Smooth muscle cell (in vitro differentiated cells): ENCODE measurements around the gene RABGAP1L. TPM values are rescaled to one million over a fixed set of nuclear protein-coding genes. Genes with fewer than 3 reads are reported as not detected.
"Not testable (repeated sequence)": the region's sequence is repeated elsewhere in the genome, so short reads cannot be mapped to it uniquely, and the experiment has no call there.

Experiments used
- DNase-seq: peaks from one replicate; lab custom pipeline; 2025; ENCODE audit not compliant: unreplicated experiment; lab: John Stamatoyannopoulos, UW
- H2AFZ ChIP-seq: fragments of 200-600 bp; sonication (generic); 2 replicates; pipeline ENCODE4 v1.6.0; 2016; ENCODE audit warnings: antibody characterized with exemption, low read depth, mild to moderate bottlenecking
- H3F3A ChIP-seq: fragments of 200-600 bp; sonication (generic); 2 replicates; pipeline ENCODE4 v1.6.0; 2017; ENCODE audit warnings: antibody characterized with exemption, low read depth
- H3K27ac ChIP-seq: fragments of 200-600 bp; sonication (generic); 2 replicates; pipeline ENCODE4 v1.5.1; 2016; ENCODE audit warnings: low read depth, mild to moderate bottlenecking
- H3K27me3 ChIP-seq: fragments of 200-600 bp; sonication (generic); 2 replicates; pipeline ENCODE4 v1.6.1; 2016; ENCODE audit warnings: low read depth, mild to moderate bottlenecking
- H3K36me3 ChIP-seq: fragments of 200-600 bp; sonication (generic); 2 replicates; pipeline ENCODE4 v1.5.1; 2016; ENCODE audit warnings: low read depth
- H3K4me1 ChIP-seq: fragments of 200-600 bp; sonication (generic); 2 replicates; pipeline ENCODE4 v1.5.1; 2016; ENCODE audit warnings: low read depth
- H3K4me2 ChIP-seq: fragments of 200-600 bp; sonication (generic); 2 replicates; pipeline ENCODE4 v1.6.0; 2016; ENCODE audit warnings: mild to moderate bottlenecking
- H3K4me3 ChIP-seq: fragments of 200-600 bp; sonication (generic); 2 replicates; pipeline ENCODE4 v1.5.1; 2016; ENCODE audit warnings: mild to moderate bottlenecking
- H3K79me2 ChIP-seq: fragments of 200-600 bp; sonication (generic); 2 replicates; pipeline ENCODE4 v1.6.0; 2016; ENCODE audit warnings: low read depth, mild to moderate bottlenecking
- H3K9ac ChIP-seq: fragments of 200-600 bp; sonication (generic); 2 replicates; pipeline ENCODE4 v1.6.0; 2016; ENCODE audit warnings: low read depth
- H3K9me3 ChIP-seq: fragments of 200-600 bp; sonication (generic); replicated peaks from 2 replicates; pipeline ENCODE4 v1.5.1; 2016; ENCODE audit warnings: low read depth
- H4K20me1 ChIP-seq: fragments of 200-600 bp; sonication (generic); 2 replicates; pipeline ENCODE4 v1.6.0; 2016; ENCODE audit warnings: low read depth
- WGBS: methylation state at CpG from one replicate; pipeline ENCODE4 v1.1.7; 2016; ENCODE audit warnings: low lambda C conversion rate; 5-methylcytosine and 5-hydroxymethylcytosine counted together
- polyA plus RNA-seq: library from polyadenylated mRNA; unstranded; fragments of >200 nt; fragmentation: Nextera tagmentation; extraction: Ambion mirVana; gene quantifications from 2 replicates; pipeline ENCODE4 v1.2.1, GENCODE V29; 2016
- total RNA-seq: library from RNA; depleted of rRNA; stranded (reverse); fragments of >200 nt; gene quantifications from 2 replicates; pipeline ENCODE4 v1.2.3, GENCODE V29; 2014
- TF ChIP-seq, protein P1 (sequence below): fragments of 200-600 bp; sonication (generic); IDR thresholded peaks from 2 replicates; pipeline ENCODE4 v1.5.1; 2017; ENCODE audit warnings: borderline replicate concordance, mild to moderate bottlenecking, antibody characterized with exemption; ENCODE audit not compliant: insufficient read depth, poor library complexity, severe bottlenecking

RABGAP1L gene
- total and polyA plus RNA-seq, 2 experiments from 2014 or later, result 4.8 to 24.7 TPM

DNA sequence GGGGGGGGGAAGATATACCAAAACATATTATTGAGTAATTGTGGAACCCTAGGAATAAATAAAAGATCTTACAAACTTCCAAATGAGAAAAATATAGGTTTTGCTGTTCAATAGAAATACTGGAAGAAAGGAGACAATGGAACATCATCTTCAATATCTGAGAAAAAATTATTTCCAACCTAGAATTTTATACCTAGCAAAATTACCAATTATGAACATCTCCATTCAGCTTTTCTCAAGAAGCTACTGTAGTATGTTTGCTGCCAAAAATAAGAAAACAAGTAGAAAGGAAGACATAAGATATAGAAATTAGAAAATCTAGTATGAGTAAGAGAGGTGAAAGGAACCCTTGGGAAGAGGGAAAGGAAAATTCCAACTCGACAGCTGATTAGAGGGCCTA, 372.4 kb downstream of the RABGAP1L start:
- TF ChIP-seq, protein P1, sequence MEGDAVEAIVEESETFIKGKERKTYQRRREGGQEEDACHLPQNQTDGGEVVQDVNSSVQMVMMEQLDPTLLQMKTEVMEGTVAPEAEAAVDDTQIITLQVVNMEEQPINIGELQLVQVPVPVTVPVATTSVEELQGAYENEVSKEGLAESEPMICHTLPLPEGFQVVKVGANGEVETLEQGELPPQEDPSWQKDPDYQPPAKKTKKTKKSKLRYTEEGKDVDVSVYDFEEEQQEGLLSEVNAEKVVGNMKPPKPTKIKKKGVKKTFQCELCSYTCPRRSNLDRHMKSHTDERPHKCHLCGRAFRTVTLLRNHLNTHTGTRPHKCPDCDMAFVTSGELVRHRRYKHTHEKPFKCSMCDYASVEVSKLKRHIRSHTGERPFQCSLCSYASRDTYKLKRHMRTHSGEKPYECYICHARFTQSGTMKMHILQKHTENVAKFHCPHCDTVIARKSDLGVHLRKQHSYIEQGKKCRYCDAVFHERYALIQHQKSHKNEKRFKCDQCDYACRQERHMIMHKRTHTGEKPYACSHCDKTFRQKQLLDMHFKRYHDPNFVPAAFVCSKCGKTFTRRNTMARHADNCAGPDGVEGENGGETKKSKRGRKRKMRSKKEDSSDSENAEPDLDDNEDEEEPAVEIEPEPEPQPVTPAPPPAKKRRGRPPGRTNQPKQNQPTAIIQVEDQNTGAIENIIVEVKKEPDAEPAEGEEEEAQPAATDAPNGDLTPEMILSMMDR, result no peak
- H3K4me1 ChIP-seq, result no peaks in the 10 kb centered on the region
- no peak overlapping the region for H2AFZ ChIP-seq
- no peak for DNase-seq
- no peaks in the 10 kb centered on the region for H3K79me2 ChIP-seq
- peaks cover 10% of the 10 kb centered on the region for H3K9me3 ChIP-seq
- H4K20me1 ChIP-seq, result no peaks in the 10 kb centered on the region
- no peaks in the 10 kb centered on the region for H3K27me3 ChIP-seq
- 97% methylated on average over 1 of the region's 1 CpG for WGBS
- H3K9ac ChIP-seq, result no peak overlapping the region
- H3F3A ChIP-seq, result no peaks in the 10 kb centered on the region
- H3K27ac ChIP-seq, result no peak overlapping the region
- no peak overlapping the region for H3K4me2 ChIP-seq
- no peak overlapping the region for H3K4me3 ChIP-seq
- H3K36me3 ChIP-seq, result no peaks in the 10 kb centered on the region

DNA sequence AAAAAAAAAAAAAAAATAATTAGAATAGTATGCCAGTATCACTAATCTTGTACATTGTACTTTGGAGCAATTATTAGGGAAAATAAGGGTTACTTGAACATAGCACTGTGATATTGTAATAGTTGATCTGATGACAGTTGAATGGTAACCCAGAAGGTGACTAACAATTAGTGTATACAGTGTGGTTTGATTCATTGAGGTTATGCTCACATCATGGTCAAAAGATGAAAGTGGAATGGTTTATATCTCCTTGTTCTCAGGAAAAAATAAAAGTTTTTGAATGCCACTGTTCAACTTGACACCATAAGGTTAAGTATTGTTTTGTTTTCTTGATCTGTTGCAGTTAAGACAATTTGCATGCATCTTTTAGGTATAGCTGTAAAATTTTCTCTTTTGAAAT, 375.5 kb downstream of the RABGAP1L start:
- Histone ChIP-seq H3K79me2 (no peaks in the 10 kb centered on the region), H4K20me1 (no peaks in the 10 kb centered on the region), H2AFZ (no peak overlapping the region), H3K27ac (no peak overlapping the region), H3K4me3 (no peak overlapping the region), H3K4me1 (no peaks in the 10 kb centered on the region), H3K27me3 (no peaks in the 10 kb centered on the region), H3K4me2 (no peak overlapping the region), H3K36me3 (no peaks in the 10 kb centered on the region), H3K9ac (no peak overlapping the region), H3K9me3 (peaks cover 10% of the 10 kb centered on the region), H3F3A (no peaks in the 10 kb centered on the region)
- TF ChIP-seq, protein P1, result no peak
- no peak for DNase-seq

DNA sequence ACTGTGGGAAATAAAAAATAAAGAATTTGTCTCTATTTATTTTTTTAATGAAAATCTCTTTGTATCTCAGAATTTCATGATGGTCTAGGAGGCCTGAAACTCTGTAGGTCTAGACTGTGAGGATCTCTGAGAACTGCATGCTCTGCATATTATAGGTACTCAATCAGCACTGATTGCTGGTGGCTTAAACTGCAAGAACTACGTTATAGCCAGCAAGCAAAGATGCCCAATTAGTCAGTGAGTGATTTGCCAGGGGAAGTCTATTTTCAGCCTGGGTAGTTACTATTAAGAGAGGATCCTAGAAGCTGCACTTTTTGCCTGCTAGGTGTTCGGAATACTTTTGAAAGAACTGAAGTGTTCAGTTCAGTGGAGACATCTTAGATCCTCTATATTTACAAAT, 375.9 kb downstream of the RABGAP1L start:
- no peak overlapping the region for H3K4me2 ChIP-seq
- H4K20me1 ChIP-seq, result no peaks in the 10 kb centered on the region
- no peak for DNase-seq
- H3K79me2 ChIP-seq, result no peaks in the 10 kb centered on the region
- H2AFZ ChIP-seq, result no peak overlapping the region
- H3K27me3 ChIP-seq, result no peaks in the 10 kb centered on the region
- H3K9me3 ChIP-seq, result peaks cover 10% of the 10 kb centered on the region
- WGBS, result 82% methylated on average over 2 of the region's 2 CpGs
- H3K27ac ChIP-seq, result no peak overlapping the region
- H3K9ac ChIP-seq, result no peak overlapping the region
- H3K4me1 ChIP-seq, result no peaks in the 10 kb centered on the region
- TF ChIP-seq, protein P1, result no peak
- no peaks in the 10 kb centered on the region for H3F3A ChIP-seq
- no peak overlapping the region for H3K4me3 ChIP-seq
- H3K36me3 ChIP-seq, result no peaks in the 10 kb centered on the region

DNA sequence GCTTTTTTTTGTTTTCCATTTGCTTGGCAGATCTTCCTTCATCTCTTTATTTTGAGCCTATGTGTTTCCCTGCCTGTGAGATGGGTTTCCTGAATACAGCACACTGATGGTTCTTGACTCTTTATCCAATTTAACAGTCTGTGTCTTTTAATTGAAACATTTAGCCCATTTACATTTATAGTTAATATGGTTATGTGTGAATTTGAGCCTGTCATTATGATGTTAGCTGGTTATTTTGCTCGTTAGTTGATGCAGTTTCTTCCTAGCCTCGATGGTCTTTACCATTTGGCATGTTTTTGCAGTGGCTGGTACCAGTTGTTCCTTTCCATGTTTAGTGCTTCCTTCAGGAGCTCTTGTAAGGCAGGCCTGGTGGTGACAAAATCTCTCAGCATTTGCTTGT, 384.1 kb downstream of the RABGAP1L start:
- H3K27me3 ChIP-seq, H2AFZ ChIP-seq, H3K4me3 ChIP-seq, H3K4me2 ChIP-seq, H3K9ac ChIP-seq, H3K79me2 ChIP-seq, H3K4me1 ChIP-seq, H4K20me1 ChIP-seq, H3K9me3 ChIP-seq, H3K36me3 ChIP-seq, DNase-seq, H3F3A ChIP-seq, H3K27ac ChIP-seq: not testable (repeated sequence)
- 84% methylated on average over 2 of the region's 2 CpGs for WGBS
